Measurements from ENCODE around the gene PCNP. TPM values are rescaled to one million over a fixed set of nuclear protein-coding genes. Genes with fewer than 3 reads are reported as not detected.
"Not testable (repeated sequence)": the region's sequence is repeated elsewhere in the genome, so short reads cannot be mapped to it uniquely, and the experiment has no call there.

PCNP gene
- total RNA-seq, 1 donor from 2014 or later: 125 TPM

- intact Hi-C loops (cut with DNase I); ATAC-seq; DNase-seq (ENCODE audit: missing footprints): not testable (repeated sequence)
Measured at GRCh38 chr3:101553381-101553780, 20.6 kb upstream of the PCNP start.

DNA sequence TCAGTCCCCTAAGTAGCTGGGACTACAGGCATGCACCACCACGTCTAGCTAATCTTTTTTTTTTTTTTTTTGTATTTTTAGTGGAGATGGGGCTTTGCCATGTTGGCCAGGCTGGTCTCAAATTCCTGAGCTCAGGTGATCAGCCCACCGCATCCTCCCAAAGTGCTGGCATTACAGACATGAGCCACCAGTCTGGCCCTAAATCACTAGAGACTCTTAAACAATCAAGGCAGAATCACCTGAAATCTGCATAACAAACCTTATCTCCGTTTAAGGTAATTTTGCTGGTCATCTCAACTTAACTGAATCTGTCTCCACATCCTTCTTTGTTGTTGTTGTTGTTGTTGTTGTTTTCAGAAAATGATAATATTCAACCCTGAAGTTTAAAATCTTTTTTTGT lies 17.9 kb upstream of the PCNP start:
- ATAC-seq (no peak), DNase-seq (ENCODE audit: missing footprints) (no peak)
- intact Hi-C loops (cut with DNase I): no loop called here

GRCh38 chr3:101561630-101562328 lies 12.2 kb upstream of the PCNP start, which contains the start of gene TRMT10C:
TSS of gene TRMT10C (plus strand) at chr3:101561868. CDS start at chr3:101564782, 2,914 bp downstream.
- ATAC-seq: peak; percentile 98
- intact Hi-C loops (cut with DNase I): no loop called here
- peak; percentile 92 for DNase-seq (ENCODE audit: missing footprints)

DNA sequence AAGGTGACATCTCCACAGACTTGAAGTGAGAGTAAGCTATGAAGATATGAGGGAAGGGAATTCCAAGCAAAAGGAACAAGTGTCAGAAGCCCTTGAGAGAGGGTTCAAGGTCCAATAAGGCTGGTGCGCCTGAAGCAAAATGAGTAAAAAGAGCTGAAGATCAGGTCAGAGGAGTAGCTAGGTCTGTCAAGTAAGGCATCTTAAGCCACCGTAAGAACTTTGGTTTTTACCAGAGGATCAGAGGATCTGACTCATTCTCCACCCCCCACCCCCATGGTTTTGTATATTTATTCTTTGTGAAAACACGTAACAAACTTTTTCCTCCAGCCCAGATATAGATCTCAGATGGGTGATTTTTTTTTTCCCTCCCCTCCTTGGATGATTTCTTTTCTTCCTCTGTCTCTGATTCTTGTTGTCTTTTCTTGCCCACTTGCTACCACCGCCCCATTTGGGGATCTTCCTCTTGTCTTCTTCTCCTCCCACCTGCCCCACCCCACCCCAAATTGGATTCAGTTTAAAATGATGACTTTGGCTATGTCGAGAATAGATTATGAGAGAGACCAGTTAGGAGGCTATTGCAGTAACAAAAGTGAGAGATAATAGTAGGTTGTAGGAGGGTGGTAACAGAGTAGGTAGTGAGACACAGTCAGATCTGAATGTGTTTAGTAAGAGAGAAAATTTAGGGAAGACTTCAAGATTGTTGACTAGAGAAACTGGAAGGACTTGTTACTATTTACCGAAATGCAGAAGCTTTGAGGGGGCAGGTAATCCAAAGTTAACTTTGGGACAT lies 6.3 kb upstream of the PCNP start:
- intact Hi-C loops (cut with DNase I): no loop called here
- ATAC-seq: no peak
- DNase-seq (ENCODE audit: missing footprints): no peak

GRCh38 chr3:101571028-101571895 lies 2.7 kb upstream of the PCNP start:
- intact Hi-C loops (cut with DNase I): loop anchor here (5.0 kb wide), 2 partner anchors 59 to 66 kb away; partner anchors contain the start of gene SENP7
- ATAC-seq (no peak), DNase-seq (ENCODE audit: missing footprints) (no peak)

DNA sequence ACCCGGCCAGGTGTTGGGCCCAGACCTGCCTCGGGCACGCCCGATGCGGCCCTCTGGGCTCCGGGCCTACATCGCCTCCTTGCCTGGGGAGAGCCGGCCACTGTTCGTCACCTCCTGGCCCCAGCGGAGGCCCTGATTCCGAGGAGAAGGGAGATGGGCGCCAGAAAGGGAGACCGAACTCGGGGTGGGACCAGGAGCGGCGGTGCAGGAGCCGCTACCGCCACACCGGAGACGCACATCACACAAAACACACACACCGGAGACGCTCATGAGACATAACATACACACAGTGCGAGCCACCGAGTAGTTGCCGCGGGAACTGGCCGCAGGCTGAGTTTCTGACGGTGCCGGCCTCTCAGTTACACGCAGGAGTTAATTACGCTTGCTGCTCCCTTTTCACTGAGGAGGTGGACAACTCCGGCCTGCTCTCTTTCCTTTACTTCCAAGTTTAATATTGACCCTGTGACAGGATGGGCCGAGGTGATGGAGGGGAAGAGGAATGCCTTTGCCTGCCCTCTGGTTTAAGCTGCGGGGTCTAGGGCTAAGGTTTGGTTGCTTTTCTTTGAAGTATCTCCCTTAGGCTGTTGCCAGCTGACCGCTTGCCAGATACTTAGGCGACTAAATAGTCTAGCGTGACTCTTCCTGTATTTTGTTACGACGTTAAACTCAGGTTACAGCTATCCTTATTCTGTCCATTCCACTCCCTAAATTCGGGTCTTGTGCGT lies 570 bp downstream of the PCNP start:
- intact Hi-C loops (cut with DNase I): loop anchor here (2.0 to 5.0 kb wide), 3 partner anchors 62 to 102 kb away; partner anchors contain the start of genes SENP7 and ZBTB11
- ATAC-seq (peak; percentile 61), DNase-seq (ENCODE audit: missing footprints) (no peak)

DNA sequence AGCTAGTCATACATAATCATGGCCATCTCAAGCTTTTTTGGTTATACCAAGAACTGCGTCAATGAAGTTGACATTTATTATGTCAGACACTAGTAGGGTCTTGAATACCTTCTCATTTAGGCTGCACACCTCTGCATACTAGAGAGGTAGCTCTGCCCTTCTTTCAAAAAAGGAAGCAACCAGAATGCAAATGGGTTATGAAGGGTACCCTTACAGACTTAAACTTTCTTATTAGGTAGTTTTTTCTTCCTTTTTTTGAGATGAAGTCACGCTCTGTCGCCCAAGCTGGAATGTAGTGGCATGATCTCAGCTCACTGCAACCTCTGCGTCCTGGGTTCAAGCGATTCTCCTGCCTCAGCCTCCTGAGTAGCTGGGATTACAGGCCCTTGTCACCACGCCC lies 3.3 kb downstream of the PCNP start:
- DNase-seq (ENCODE audit: missing footprints) (no peak), ATAC-seq (no peak)
- intact Hi-C loops (cut with DNase I): no loop called here

- ATAC-seq (no peak), DNase-seq (ENCODE audit: missing footprints) (no peak)
- intact Hi-C loops (cut with DNase I): no loop called here
Measured at GRCh38 chr3:101588616-101589015, 14.6 kb downstream of the PCNP start.

- no peak for ATAC-seq
- no peak for DNase-seq (ENCODE audit: missing footprints)
- intact Hi-C loops (cut with DNase I): no loop called here
Measured at GRCh38 chr3:101591071-101591470, 17.1 kb downstream of the PCNP start.

- intact Hi-C loops (cut with DNase I): no loop called here
- DNase-seq (ENCODE audit: missing footprints) (no peak), ATAC-seq (no peak)
Measured at GRCh38 chr3:101602731-101603130, 28.8 kb downstream of the PCNP start.

DNA sequence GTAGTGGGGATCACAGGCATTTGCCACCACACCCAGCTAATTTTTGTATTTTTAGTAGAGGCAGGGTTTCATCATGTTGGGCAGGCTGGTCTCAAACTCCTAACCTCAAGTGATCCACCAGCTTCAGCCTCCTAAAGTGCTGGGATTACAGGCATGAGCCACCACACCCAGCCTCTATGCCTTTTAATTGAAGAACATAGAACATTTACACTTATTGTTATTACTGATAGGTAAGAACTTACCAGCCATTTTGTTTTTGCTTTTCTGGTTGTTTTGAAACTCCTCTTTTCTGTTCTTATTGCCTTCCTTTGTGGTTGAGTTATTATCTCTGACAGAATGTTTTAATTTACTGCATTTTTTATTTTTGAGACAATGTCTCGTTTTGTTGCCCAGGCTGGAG lies 29.2 kb downstream of the PCNP start:
- DNase-seq (ENCODE audit: missing footprints) (no peak), ATAC-seq (no peak)
- intact Hi-C loops (cut with DNase I): no loop called here

GRCh38 chr3:101605398-101605797 lies 31.4 kb downstream of the PCNP start:
- intact Hi-C loops (cut with DNase I); ATAC-seq: not testable (repeated sequence)

DNA sequence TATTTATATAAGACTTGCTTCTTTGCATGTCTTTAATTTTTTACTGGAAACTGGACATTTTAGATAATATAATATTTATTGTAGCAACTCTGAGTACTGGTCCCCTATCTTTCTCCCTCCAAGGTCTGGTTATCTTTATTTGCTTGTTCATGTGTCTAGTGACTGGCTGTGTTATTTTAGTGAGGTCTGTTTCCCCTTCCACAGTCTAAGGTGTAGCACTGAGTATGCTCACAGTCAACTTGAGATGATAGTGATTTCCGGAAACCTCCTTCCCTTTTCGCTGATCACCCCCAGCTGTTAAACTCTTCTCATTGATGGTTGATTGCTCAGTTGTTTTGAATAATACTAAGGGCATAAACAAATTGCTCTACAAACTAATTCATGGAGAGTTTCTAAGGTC lies 37.0 kb downstream of the PCNP start:
- intact Hi-C loops (cut with DNase I): no loop called here
- DNase-seq (ENCODE audit: missing footprints): no peak
- no peak for ATAC-seq

More at GRCh38 chr3:101605398-101605797, 31.4 kb downstream of the PCNP start:
- DNase-seq (ENCODE audit: missing footprints): not testable (repeated sequence)

DNA sequence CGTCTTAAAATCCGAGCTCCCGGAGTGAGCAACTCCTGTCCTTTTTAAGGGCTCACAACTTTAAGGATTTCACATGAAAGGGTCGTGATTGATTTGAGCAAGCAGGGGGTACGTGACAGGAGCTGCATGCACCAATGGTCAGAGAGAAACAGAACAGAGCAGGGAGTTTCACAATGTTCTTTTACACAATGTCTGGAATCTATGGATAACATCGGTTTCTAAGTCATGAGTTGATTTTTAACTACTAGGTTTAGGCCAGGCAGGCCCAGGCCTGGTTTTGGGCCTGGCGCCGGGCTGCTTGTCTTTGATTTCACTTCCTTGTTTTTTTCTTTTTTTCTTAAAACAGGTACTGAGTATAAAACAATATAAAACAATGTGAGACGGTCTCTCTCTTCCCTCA lies 39.0 kb downstream of the PCNP start:
- intact Hi-C loops (cut with DNase I); DNase-seq (ENCODE audit: missing footprints); ATAC-seq: not testable (repeated sequence)

- ATAC-seq (no peak), DNase-seq (ENCODE audit: missing footprints) (no peak)
- intact Hi-C loops (cut with DNase I): no loop called here
Measured at GRCh38 chr3:101615525-101615924, 41.5 kb downstream of the PCNP start.

GRCh38 chr3:101617478-101617877 lies 43.5 kb downstream of the PCNP start:
- no peak for ATAC-seq
- no peak for DNase-seq (ENCODE audit: missing footprints)
- intact Hi-C loops (cut with DNase I): no loop called here

DNA sequence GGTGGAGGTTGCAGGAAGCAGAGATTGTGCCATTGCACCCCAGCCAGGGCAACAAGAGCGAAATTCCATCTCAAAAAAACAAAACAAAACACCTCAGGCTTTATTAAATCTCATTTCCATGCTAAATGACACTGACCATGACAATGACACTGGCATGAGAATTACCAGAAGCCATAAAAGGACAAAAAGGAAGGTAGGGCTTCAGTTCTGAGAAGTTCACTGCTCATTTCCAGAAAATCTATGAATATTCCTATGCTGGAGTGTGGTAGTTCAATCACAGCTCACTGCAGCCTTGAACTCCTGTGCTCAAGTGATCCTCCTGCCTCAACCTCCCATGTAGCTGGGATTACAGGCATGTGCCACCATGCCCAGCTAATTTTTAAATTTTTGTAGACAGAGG lies 44.7 kb downstream of the PCNP start:
- intact Hi-C loops (cut with DNase I): no loop called here
- no peak for ATAC-seq
- no peak for DNase-seq (ENCODE audit: missing footprints)

DNA sequence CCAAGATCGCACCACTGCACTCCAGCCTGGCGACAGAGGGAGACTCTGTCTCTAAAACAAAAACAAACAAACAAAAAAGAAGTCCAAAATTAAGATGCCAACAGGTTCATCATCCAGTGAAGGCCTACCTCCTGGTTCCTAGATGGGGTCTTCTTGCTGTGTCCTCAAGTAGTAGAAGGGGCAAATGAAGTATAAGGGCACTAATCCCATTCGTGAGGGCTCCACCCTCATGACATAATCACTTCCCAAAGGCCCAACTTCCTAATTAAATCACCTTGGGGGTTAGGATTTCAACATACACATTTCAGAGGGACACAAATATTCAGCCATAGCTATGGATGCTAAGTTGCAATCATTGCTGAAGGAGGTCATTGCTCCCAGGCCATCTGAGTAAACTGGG lies 45.8 kb downstream of the PCNP start:
- intact Hi-C loops (cut with DNase I): no loop called here
- no peak for ATAC-seq
- DNase-seq (ENCODE audit: missing footprints): no peak
